Stimulated activated CD4-positive, alpha-beta T cell treated with anti-CD3 and anti-CD28 coated beads, Interleukin-2, amount 100 ng/mL, for 4 hours (primary cell): ENCODE data around the gene PGLYRP2.
A peak's percentile ranks its signal among the peaks of the same experiment; 100 is the strongest.
"Not testable (repeated sequence)": the region's sequence is repeated elsewhere in the genome, so short reads cannot be mapped to it uniquely, and the experiment has no call there.

Experiments
- DNase-seq: peaks from one replicate; pipeline ENCODE4 v3.0.0-alpha.2; 2020; ENCODE audit warnings: low read depth

Gene PGLYRP2

GRCh38 chr19:15487038-15487437 is 7.7 kb upstream of the PGLYRP2 start:
- no peak for DNase-seq

- DNase-seq: not testable (repeated sequence)
Measured at GRCh38 chr19:15485768-15486167, 6.5 kb upstream of the PGLYRP2 start.

DNA sequence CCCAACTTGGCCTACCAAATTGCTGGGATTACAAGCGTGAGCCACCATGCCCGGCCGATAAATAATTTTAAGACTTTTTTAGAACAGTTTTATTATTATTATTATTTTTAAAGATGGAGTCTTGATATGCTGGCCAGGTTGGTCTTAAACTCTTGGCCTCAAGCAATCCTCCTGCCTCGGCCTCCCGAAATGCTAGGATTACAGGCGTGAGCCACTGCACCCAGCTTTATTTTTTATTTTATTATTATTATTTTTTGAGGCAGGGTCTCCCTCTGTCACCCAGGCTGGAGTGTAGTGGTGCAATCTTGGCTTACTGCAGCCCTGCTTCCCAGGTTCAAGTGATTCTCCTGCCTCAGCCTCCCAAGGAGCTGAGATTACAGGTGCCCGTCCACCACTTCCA is 1.7 kb upstream of the PGLYRP2 start:
- DNase-seq: not testable (repeated sequence)

DNA sequence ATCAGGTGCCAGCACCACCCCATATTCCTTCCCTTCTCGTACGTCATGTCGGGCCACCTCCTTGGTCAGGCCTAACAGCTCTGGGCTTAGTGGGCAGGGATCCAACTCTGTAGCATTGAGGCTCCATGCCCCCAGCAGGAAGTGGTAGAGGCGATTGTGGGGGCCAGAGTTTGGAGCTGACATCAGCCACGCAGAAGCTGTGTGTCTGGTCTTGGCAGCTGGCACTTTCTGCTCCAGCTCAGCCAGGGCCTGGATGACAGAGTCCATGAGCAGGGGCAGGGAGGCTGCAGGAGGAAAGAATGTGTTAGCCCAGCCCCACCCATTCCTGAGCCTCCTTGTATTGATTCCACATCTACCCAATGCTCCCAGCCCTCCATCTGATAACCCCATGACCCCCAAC is 3.0 kb downstream of the PGLYRP2 start:
- no peak for DNase-seq

- no peak for DNase-seq
Measured at GRCh38 chr19:15475611-15476010, 3.7 kb downstream of the PGLYRP2 start.

DNA sequence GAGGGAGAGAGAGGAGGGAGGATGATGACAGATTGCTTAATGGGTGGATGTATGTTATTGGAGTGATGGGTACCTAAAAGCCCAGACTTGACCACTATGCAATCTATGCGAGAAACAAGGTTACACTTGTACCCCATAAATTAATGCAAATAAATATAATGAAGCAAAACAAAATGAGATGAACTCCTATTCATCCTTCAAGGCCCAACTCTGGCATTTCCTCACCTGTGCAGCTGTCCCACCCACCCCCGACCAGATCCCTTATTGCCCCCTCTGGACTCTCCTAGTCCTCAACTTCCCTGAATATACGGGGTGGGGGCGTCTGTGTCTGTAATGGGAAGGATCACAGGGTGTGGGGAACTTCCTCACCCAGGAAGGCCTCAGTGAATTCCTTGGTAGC is 4.1 kb downstream of the PGLYRP2 start:
- no peak for DNase-seq

GRCh38 chr19:15473821-15474220 is 5.5 kb downstream of the PGLYRP2 start:
- DNase-seq: not testable (repeated sequence)

- DNase-seq: no peak
Measured at GRCh38 chr19:15471639-15472101, 7.6 kb downstream of the PGLYRP2 start.

GRCh38 chr19:15469513-15470297 is 9.6 kb downstream of the PGLYRP2 start:
- DNase-seq: no peak

DNA sequence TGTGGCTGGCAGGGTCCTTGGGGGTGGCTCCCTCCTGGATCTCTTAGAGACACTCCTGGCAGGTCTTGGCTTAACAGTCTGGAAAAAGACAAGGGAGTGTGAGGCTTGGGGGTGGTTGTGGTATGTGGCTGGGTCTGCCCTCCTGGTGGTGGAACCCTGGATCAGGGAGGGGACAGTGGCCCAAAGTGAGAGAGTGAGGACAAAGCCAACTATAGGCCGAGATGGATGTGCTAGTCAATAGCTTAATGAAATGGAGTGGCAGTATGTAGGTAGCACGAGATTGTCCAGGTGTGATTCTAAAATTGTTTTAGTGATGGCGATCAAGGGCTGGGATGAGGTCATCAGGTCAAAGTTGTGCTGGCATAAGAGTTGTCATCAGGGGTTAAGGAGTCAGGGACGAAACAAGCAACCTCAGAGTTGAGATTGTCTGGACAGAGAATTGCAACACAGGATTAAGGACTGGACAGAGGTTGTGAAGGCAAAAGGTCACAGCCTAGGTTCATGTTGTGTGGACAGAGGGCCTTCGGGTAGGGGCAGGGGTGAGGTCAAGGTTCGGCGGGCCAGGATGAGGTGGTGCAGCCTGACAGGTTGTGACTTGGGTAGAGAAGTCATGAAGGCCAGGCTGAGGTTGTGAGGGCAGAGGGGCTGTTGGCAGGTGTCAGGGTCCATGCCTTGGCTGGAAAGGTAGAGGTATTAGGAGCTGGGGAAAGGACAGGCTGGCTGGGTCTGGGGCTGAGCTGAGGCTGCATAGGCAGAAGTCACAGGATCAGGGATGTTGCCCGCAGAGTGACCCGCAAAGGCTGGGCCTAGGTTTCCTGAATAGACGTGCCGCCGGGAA is 10.4 kb downstream of the PGLYRP2 start:
- DNase-seq: no peak

DNA sequence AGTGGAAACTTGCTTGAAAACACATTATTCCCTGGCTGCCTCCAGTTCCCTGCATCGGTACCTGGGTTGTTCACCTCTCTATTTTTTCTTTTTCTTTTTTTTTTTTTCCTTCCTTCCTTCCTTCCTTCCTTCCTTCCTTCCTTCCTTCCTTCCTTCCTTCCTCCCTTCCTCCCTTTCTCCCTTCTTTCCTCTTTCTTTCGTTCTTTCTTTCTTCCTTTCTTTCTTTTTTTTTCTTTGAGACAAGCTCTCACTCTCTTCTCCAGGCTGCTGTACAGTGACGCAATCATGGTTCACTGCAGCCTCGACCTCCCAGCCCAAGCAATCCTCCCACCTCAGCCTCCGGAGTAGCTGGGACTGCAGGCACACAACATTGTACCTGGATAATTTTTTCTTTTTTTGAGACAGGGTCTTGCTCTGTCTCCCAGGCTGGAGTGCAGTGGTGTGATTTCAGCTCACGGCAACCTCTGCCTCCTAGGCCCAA is 11.5 kb downstream of the PGLYRP2 start:
- no peak for DNase-seq

GRCh38 chr19:15466851-15467733 is 12.2 kb downstream of the PGLYRP2 start:
- DNase-seq: peak; percentile 56

- peak; percentile 44 for DNase-seq
Measured at GRCh38 chr19:15464394-15465385, 14.6 kb downstream of the PGLYRP2 start, which contains the start of gene RASAL3. TSS of gene RASAL3 (minus strand) at chr19:15464544. CDS start at chr19:15464358, 186 bp downstream.

DNA sequence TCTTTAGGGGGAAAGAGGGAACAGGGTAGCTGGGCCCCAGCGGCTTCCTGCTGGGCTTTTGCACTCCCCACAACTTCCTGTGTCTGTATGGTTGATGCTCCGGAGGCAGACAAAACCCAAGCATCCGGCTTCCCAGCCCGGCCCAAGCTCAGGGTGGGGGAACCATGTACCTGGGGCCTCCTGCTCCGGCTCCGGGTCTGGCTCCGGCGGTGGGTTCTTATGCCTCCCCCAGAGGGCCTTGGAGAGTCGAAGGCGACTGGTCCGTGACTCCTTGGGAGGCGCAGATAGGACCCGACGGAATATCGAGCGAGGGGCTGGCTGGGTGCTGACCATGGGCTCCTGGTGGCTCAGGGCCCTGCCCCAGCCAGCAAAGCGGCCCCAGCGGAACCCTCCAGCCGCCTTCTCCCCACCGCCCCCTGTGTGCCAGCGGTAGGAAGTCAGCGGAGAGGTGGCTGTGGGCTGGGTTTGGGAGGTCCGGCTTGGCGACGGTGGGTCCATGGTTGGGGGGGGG is 15.4 kb downstream of the PGLYRP2 start:
- DNase-seq: peak; percentile 58

GRCh38 chr19:15461694-15462093 is 17.6 kb downstream of the PGLYRP2 start:
- DNase-seq: no peak

DNA sequence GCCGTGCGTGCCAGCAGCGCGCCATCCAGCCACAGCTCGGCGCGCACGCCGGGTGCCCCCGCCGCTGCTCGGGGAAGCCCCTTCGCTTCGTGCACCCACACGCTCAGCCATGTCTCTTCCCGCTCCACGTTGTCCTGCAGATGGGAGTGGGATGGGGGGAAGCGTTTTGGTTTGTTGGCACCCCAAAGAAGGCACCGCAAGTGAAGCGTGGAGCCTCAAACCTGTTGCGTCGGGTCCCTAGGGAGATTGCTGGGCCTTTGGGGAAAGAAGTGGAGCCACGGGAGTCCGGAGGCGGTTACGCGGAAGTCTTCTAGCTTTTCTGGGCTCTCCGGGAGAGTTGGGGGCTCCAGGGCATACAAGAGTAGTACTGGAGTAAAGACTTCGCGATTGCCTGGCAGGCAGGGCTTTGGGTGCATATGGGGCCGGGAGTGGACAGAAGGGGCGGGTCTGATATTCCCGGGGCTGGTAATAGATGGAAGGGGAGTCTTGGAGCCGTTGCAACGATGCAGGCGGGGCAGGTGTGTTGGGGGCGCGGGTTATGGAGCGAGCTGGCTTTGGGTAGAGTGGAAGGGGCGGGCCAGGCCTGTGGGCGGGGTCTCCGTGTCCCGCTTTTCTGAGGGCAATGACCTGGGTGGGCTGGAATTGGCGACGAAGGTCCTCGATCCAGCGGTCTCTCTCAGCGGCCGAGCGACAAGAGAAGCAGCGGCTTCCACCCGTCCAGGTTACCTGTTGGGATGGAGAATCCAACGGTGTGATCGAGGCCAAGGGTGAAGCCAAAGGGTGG is 21.4 kb downstream of the PGLYRP2 start:
- no peak for DNase-seq

GRCh38 chr19:15456871-15457700 is 22.2 kb downstream of the PGLYRP2 start:
- no peak for DNase-seq

DNA sequence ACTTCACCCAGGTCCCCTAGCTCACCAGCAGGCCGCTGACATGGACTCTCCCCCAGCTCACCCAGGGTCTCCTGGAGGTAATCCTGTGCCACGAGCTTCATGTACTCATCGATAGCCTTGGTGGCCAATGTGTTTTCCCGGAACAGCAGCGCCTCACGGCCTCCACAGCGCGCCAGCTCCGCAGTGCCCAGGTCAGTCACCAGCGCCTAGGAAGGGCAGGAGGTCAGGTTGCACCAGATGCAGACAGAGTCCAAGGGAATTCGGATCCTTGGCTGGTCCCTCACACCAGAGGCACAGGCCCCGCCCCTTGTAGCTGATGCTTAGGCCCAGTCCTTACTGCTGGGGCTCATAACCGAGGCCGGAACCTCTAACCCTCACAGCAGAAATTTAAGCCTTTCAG is 22.9 kb downstream of the PGLYRP2 start:
- no peak for DNase-seq

DNA sequence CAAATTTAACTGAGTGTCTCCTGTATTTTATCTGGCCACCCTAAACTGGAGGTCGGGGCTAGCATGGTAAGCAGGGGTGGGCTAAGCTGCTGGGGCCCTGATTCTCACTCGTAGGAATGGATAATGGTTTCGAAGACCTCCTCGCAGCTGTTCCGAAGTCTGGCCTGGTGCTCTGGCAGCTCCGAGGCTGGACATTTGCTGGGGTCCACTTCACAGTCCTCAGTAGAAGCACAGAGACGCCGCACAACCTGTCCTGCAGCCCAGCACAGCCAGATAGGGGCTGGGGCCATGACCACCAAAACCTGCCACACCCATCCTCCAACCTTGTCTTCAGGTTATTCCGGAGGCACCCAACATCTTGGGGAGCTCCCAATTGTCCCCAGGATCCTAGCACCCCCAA is 23.3 kb downstream of the PGLYRP2 start:
- no peak for DNase-seq
